NCI-H526 (cell line): Measurements from ENCODE around the gene SELPLG.
"Not testable (repeated sequence)": the region's sequence is repeated elsewhere in the genome, so short reads cannot be mapped to it uniquely, and the experiment has no call there.

Experiments used
- DNase-seq, 2 experiments: peaks; one replicate each; lab custom pipeline; 2025; lab: John Stamatoyannopoulos, UW

SELPLG gene

DNA sequence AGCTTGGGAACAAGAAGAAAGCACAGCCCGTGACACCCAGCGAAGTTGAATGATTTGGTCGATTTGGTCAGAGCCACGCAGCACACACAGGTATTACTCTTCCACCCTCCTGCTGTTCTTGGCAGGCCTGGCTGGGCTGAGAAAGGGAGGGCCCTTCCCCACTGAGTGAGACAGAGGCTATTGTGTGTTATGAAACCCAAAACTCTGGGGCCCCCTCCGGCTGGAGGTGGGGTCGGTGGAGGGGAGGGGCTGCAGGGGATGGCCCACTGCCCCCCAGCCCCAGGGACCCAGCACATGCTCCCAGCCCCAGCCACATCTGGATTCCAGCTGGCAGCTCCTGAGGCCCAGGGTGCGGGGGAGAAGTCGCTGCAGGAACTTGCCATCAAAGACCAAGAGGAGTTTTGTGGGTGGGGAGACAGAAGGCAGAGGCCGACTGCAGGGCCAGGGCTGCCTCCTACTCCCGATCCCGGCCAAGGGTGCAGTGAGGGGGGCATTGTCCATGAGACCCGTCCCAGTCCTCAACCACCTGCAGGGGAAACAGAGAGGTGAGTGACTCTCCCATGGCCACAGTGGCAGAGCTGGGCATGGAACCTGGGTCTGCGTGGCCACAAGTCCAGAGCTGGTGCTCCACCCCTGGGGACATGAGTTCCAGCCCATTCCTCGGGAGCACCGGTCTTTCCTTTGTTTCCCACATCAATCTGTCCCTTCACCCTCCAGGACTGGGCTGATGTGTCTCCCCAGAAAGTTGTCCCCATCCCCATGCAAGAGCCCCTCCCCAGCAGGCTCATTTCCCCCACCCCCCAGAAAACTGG is 44.5 kb downstream of the SELPLG start:
- no peak for DNase-seq

DNA sequence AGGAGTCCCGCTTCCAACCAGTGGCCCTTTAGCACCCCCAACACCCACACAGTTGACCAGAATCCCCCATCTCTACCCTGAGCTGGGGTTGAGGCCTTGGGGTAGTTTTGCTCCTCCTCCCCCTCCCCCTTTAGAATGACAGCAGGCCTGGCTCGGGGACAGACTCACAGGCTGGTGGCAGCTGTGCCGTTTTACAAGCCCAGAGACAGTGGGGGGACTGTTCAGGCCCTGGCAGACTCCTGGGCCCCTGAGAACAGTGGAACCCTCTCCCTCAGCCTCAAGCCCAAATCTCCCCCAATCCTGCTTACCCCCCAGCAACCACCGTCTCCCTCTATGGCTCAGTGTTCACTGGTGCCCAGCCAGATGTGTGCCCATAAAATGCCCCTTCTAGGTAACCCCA is 45.9 kb downstream of the SELPLG start:
- no peak for DNase-seq

DNA sequence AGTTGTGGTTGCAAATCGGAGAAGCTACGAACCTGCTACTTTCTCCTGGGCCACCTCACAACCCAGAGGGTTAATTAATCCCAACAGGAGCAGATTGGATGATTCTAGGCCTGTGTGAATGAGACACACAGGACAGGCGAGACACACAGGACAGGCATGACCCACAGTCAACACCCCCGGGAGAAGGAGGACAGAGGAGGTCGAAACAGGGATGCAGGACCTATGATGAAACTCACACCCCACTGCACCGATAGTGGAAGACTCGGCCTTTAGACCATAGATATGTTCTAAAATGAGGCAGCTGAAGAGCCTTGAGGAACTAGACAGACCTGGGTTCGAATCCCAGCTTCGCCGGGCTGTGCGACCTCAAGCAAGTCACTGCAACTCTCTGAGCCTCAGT is 47.4 kb downstream of the SELPLG start:
- DNase-seq, result no peak

DNA sequence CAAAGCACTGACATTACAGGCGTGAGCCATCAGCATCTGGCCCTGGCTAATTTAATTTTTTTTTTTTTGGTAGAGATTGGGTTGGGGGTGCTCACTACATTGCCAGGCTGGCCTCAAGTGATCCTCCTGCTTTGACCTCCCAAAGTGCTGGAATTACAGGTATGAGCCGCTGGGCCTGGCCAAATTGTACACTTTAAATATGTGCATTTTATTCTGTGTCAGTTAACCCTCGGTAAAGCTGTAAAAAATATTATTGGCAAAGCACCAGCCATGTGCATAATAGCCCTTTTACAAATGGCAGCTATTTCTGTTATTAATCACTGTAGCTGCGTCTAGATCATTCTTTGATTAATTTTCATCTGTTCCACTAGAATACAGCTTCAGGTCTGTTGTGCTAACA is 47.8 kb downstream of the SELPLG start:
- DNase-seq, result no peak

DNA sequence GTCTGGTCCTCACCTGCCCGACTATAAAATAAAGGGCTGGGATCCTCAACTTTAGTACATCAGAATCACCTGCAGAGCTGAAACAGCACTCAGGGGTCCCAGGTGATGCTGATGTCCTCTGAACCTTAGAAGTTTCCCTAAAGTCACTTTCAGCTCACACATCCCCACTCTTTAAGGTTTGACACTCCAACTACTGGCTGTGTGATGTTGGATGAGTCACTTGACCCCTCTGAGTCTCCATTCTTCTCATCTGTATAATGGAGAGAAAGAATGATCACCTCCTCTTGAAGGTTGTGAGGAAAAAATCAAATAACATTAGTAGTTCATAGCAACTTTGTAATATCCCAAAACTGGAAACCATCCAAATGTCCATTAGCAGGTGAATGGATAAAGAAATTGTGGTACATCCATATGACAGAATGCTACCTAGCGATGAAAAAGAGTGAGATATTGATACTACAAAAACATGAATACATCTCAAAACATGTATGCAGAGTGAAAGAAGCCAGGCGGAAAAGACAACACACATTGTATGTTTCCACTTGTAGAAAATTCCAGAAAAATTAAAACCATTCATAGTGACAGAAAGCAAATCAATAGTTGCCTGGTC is 49.1 kb downstream of the SELPLG start:
- no peak for DNase-seq

DNA sequence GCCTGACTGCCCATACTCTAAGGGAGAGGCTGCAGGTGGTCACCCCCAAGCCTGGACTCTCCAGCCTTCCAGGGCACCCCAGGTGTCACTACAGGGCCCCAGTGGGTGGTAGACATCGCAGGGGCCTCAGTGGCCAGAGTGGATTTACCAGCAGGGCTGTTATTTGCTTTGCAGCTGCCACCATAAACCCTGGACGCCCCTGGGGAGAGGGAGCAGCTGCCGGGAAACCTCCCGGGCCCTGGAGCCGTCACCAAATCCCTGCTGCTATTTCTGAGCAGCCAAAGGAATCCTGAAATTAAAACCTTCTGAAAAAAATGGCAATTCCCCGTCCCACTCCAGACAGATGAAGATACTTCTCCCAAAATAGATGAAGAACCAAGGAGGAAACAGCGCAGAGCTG is 49.7 kb downstream of the SELPLG start:
- no peak for DNase-seq

DNA sequence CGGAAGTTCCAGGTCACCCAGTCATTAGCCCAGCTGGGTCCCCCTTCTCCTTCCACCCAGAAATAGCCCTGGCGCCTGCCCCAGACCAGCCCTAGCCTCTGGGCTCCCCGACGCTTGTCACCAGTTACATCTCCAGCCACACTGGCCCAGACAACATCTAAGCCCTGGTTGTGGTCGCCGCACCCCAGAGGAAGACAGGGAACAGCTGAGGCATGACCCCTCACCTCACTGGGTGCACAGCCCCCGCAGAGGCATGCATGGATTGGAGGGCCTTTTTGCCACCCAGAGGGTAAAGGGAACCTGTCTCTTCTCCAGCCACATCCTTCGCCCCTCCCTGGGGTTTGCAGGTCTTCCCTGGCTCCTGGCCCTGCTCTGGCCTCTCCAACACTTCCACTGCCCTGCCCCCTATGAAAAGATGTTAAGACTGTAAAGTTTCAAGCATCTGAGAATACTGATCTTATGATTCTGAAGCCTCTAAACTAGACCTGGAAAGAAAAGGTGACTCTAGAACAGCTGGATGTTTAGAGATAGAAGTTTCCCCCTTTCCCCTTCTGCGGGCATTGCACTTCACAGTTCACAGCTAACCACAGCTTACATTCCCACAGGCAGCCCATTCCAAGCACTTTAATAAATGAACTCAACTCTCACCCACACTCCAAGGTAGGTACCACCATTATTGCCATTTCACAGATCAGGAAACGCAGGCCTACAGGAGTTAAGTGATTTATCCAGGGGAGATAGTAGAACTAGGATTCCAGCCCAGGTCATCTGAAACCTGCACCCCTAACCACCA is 50.5 kb downstream of the SELPLG start:
- no peak for DNase-seq

DNA sequence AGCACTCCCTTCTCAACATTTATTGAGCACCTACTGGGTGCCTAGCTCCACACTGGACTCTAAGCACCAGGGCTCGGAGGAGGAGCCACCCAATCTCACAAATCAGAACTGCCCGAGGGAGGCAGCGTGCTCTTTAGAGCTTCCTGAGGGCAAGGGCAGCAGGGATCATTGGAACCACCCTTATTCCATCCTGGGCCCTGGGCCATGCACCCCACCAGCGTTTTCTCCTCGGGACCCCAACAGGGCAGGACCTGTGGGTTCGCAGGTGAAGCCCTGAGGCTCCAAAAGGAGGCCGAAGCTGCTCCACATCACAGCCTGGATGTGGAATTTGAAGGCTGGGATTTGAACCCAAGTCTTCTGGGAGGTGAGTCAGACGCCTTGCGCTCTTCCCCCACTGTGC is 51.2 kb downstream of the SELPLG start:
- DNase-seq, result no peak

DNA sequence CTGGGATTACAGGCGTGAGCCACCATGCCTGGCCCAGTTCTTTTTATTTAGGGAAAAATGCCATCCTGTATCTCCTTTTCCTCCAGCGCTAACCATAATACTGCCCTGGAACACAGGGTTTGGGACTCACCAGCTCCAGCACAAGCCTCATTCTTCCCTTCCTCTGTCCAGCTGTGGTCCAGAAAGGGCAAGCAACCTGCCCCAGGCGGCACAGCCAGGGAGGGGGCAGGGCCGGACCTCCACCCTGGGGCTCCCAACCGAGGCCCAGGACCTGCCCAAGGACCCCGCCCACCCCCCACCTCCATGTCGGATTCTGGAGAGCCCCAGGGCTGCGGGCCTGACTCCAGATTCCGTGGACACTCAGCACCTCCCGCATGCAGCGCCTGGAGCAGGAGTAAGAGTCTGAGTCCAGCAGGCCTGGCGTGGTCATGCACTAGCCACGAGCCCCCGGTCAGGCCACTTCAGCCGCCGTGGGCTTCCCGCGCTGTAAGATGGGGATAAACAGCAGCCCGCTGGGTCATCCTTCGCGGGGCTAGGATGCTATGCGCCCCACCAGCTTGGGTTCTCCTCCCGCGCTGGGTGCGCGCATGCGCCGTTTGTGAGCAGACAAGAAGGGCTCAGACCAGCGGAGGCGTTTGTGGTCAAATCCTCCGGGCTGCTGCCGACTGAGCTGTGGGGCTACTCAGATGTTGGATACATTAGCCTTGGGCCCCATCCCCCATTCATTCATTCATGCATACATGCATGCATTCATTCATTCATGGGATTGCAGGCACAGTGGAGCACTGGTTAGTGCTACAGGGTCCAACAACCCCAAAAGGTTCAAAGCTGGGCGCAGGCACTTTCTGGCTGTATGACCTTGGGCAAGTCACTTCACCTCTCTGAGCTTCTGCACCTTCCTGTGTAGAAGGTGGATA is 52.1 kb downstream of the SELPLG start:
- no peak for DNase-seq

DNA sequence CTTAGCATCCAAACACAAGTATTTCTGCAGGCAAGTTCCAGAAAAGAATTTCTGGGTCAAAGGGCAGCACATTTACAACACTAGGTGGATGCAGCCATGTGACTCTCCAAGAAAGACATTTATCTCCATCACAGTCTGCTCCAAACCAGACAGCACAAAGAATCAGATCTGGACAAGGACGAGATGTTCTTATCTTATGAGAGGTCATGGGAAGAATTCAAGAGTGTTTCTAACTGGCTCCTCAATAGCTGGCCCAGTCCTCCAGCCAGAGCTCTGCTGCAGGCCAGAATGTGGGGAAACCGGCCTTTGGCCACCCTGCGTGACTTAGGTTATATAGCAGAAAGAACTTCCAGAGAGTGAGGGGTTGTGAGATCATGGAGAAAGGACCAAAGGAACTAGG is 53.2 kb downstream of the SELPLG start:
- DNase-seq, result no peak

DNA sequence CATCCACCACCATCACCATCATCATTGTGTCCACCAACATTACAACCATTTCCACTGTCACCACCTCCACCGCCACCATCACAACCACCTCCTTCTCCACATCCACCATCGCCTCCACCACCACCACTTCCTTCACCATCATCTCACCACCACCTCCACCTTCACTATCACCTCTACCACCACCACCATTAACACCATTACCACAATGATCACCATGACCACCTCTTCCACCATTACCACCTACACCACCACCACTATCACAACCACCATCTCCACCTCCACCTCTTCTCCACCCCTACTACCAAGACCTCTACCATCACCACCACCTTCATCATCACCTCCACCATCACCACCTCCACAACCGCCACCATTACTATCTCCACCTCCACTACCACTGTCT is 54.9 kb downstream of the SELPLG start:
- no peak for DNase-seq

DNA sequence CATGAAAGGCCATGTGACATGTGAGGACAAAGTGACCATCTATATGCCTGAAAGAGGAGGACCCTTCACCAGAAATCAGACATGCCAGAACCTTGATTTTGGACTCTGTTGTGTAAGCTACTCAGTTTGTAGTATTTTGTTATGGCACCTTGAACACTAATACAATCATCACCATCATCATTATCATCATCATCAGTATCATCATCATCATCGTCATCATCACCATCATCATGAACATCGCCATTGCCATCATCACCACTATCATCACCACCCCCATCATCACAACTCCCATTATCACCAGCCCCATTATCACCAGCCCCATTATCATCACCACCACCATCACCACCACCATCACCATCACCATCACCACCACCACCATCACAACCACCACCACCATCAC is 55.4 kb downstream of the SELPLG start:
- no peak for DNase-seq

DNA sequence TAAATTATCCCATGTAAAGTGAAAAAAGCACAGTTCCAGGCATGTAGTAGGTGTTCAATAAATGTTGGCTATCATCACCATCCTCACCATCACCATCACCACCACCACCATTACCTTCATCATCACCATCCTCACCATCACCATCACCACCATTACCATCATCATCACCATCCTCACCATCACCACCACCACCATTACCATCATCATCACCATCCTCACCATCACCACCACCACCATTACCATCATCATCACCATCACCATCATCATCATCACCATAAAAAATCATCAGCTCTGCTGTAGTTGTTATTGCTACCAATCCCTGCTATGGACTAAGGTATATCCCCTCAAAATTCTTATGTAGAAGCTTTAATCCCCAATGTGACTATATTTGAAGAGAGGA is 56.2 kb downstream of the SELPLG start:
- DNase-seq, result no peak

DNA sequence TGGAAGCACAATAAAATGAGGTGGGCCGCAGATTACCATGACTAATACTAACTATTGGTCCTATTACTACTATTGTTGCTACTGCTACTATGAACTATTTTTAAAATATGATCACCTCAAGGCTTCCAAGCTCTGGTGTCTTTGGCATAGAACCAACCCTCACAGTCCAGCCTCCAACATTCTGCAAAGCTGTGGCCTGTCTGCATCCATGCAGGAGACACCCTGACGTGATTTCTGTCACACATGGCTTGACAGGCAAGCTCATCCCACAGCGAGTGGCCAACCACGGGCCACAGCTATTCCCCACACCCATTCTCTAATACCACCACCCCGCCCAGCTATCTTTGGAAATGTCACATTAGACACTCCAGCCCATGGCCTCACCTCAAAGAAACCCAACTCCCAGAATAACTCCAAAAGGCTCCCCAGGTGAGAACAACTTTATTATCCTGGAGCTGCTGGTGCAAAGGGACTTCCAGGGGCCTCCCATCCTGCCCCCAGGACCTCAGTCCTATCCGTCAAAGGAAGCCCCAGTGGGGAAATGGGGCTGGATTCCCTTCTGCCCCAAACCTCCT is 56.9 kb downstream of the SELPLG start:
- no peak for DNase-seq

DNA sequence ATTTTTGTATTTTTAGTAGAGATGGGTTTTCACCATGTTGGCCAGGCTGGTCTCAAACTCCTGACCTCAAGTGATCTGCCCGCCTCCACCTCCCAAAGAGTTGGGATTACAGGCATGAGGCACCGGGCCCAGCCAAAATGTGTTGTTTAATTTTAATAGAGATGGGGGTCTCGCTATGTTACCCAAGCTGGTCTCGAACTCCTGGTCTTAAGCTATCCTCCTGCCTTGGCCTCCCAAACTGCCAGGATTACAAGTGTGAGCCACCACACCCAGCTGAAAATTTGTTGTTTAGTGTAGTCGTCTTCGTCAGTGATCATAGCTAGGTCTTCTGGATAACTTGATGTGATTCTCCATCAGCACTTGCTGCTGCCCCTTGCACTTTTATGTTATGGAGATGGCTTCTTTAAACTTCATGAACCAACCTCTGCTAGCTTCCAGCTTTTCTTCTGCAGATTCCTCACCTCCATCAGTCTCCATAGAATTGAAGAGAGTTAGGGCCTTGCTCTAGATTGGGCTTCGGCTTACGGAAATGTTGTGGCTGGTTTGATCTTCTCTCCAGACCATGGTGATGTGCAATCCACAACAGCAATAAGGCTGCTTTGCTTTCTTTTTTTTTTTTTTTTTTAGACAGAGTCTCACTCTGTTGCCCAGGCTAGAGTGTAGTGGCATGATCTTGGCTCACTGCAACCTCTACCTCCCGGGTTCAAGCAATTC is 58.3 kb downstream of the SELPLG start:
- no peak for DNase-seq

DNA sequence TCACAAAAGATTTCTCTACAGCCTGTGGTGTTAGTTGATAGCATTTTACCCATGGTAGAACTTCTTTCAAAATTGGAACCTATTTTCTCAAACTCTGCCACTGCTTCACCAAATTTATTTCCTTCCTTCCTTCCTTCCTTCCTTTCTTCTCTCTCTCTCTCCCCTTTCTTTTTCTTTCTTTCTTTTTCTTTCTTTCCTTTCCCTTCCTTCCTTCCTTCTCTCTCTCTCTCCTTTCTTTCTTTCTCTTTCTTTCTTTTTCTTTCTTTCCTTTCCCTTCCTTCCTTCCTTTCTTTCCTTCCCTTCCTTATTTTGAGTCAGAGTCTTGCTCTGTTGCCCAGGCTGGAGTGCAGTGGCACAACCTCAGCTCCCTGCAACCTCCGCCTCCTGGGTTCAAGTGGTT is 59.4 kb downstream of the SELPLG start:
- not testable (repeated sequence) for DNase-seq

DNA sequence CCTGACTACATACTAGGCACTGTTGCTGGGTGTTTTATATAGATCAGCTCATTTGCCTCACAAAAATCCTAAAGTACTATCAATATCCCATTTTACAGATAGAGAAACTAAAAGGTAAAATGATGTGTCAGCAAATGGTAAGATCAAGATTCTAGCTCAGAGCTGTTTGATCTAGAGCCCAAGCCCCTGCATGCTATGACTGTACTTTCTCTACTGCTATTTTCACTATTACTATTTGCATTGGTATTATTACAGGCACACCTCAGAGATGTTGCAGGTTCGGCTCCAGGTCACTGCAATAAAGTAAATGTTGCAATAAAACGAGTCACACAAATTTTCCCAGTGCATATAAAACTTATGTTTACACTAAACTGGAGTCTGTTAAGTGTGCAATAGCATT is 60.4 kb downstream of the SELPLG start:
- DNase-seq, result no peak

DNA sequence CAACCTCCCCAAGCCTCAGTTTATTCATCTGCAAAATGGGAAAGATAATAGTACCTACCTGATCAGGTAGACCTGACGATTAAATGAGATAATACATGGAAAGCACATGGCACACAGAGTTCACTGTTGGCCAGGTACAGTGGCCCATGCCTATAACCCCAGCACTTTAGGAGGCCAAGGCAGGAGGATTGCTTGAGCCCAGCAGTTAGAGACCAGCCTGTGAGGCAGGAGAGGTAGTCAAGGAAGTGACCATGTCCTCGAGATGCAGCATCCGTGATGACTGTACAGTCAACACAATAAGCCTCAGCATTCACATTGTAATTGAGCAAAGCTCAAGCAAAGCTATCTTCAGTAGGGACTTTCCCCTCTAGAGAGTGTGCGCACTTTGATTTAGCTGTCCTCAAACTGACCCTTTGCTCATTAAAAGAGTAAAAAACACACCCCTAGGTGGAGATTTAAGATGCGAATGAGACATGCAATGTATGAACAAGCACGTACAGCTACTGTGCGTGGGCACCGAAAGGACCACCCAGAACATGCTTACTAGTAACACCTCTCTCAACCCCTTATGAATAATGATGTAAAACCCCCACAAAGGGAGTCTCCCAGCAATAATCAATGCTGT is 61.4 kb downstream of the SELPLG start:
- no peak for DNase-seq
